Activated B cell treated with CpG ODN at 0.5 μM for 24 hours (primary cell): ENCODE results near the gene GORAB. TPM values are rescaled to one million over a fixed set of nuclear protein-coding genes. Genes with fewer than 3 reads are reported as not detected.

Experiments
- ATAC-seq: fragments of 200-7000 bp; cut with Tn5 transposase; one replicate; pipeline ENCODE4 v1.10.0; 2021; ENCODE audit warnings: low read depth, mild to moderate bottlenecking, moderate library complexity
- CTCF ChIA-PET: fragments of 350-600 bp; sonication (Branson Sonifier 250); formaldehyde crosslinking; loops from one replicate; lab custom pipeline; 2021; ENCODE audit warnings: antibody characterized with exemption; lab: Charles Lee
- POLR2A ChIA-PET: fragments of 350-600 bp; sonication (Branson Sonifier 250); formaldehyde crosslinking; loops from one replicate; lab custom pipeline; 2021; ENCODE audit warnings: antibody characterized with exemption; lab: Charles Lee
- DNase-seq: peaks from one replicate; pipeline ENCODE4 v3.0.0; 2022
- H3K27ac Mint-ChIP-seq: one replicate; pipeline ENCODE4 v1.8.0; 2020; ENCODE audit warnings: mixed read lengths
- H3K27me3 Mint-ChIP-seq: one replicate; pipeline ENCODE4 v1.8.0; 2021; ENCODE audit warnings: mixed read lengths
- H3K36me3 Mint-ChIP-seq: one replicate; pipeline ENCODE4 v1.8.0; 2021; ENCODE audit warnings: low read depth, mixed read lengths
- H3K4me1 Mint-ChIP-seq: one replicate; pipeline ENCODE4 v1.8.0; 2021; ENCODE audit warnings: mixed read lengths
- H3K4me3 Mint-ChIP-seq: one replicate; pipeline ENCODE4 v1.8.0; 2020; ENCODE audit warnings: mild to moderate bottlenecking, mixed read lengths
- H3K9me3 Mint-ChIP-seq: one replicate; pipeline ENCODE4 v1.8.0; 2020; ENCODE audit warnings: mixed read lengths
- CTCF ChIP-seq: fragments of 200-600 bp; IDR thresholded peaks from one replicate; pipeline ENCODE4 v1.8.0; 2022; ENCODE audit warnings: antibody characterized with exemption, mild to moderate bottlenecking
- intact Hi-C: fragments of 100-400 bp; cut with micrococcal nuclease; formaldehyde crosslinking; loops from one replicate; pipeline ENCODE4 v1.15.1; 2024
- total RNA-seq: library from RNA; stranded (reverse); gene quantifications from 2 replicates; pipeline ENCODE4 v1.2.3, GENCODE V29; 2022

GORAB gene
- total RNA-seq, 1 donor from 2014 or later = 20.0 TPM

- ChIA-PET CTCF (no interaction called here), POLR2A (no interaction called here)
- Mint-ChIP-seq H3K27me3 (no peaks in the 10 kb centered on the region), H3K4me3 (no peak overlapping the region), H3K27ac (no peak overlapping the region), H3K4me1 (no peaks in the 10 kb centered on the region), H3K9me3 (no peaks in the 10 kb centered on the region), H3K36me3 (peaks cover 85% of the 10 kb centered on the region)
- TF ChIP-seq CTCF = no peak
- ATAC-seq (no peak), DNase-seq (no peak)
- intact Hi-C loops = no loop called here
Measured at GRCh38 chr1:170545476-170545875, 13.5 kb downstream of the GORAB start.

- Mint-ChIP-seq H3K4me1 (no peaks in the 10 kb centered on the region), H3K27ac (no peak overlapping the region), H3K36me3 (peaks cover 87% of the 10 kb centered on the region), H3K27me3 (no peaks in the 10 kb centered on the region), H3K4me3 (no peak overlapping the region), H3K9me3 (no peaks in the 10 kb centered on the region)
- ChIA-PET CTCF (no interaction called here), POLR2A (no interaction called here)
- DNase-seq (no peak), ATAC-seq (no peak)
- no peak for TF ChIP-seq CTCF
- intact Hi-C loops = no loop called here
Measured at GRCh38 chr1:170547255-170547654, 15.3 kb downstream of the GORAB start.

GRCh38 chr1:170548497-170548896 lies 16.5 kb downstream of the GORAB start:
- Mint-ChIP-seq H3K4me1 (no peaks in the 10 kb centered on the region), H3K27me3 (no peaks in the 10 kb centered on the region), H3K36me3 (peaks cover 84% of the 10 kb centered on the region), H3K4me3 (no peak overlapping the region), H3K9me3 (no peaks in the 10 kb centered on the region), H3K27ac (no peak overlapping the region)
- TF ChIP-seq CTCF = no peak
- intact Hi-C loops = no loop called here
- DNase-seq (no peak), ATAC-seq (no peak)
- CTCF ChIA-PET = no interaction called here
- POLR2A ChIA-PET = no interaction called here

- no peak for TF ChIP-seq CTCF
- intact Hi-C loops = no loop called here
- H3K27me3 Mint-ChIP-seq = no peaks in the 10 kb centered on the region
- H3K9me3 Mint-ChIP-seq = peaks cover 11% of the 10 kb centered on the region
- H3K36me3 Mint-ChIP-seq = peaks cover 42% of the 10 kb centered on the region
- POLR2A ChIA-PET = no interaction called here
- ATAC-seq (no peak), DNase-seq (no peak)
- H3K4me1 Mint-ChIP-seq = no peaks in the 10 kb centered on the region
- no peak overlapping the region for H3K4me3 Mint-ChIP-seq
- no peak overlapping the region for H3K27ac Mint-ChIP-seq
- CTCF ChIA-PET = no interaction called here
Measured at GRCh38 chr1:170555370-170555769, 23.4 kb downstream of the GORAB start.

GRCh38 chr1:170556917-170557316 lies 25.0 kb downstream of the GORAB start:
- DNase-seq (no peak), ATAC-seq (no peak)
- ChIA-PET CTCF (no interaction called here), POLR2A (no interaction called here)
- Mint-ChIP-seq H3K27me3 (no peaks in the 10 kb centered on the region), H3K4me1 (no peaks in the 10 kb centered on the region), H3K36me3 (peaks cover 27% of the 10 kb centered on the region), H3K27ac (no peak overlapping the region), H3K4me3 (no peak overlapping the region), H3K9me3 (peaks cover 11% of the 10 kb centered on the region)
- intact Hi-C loops = no loop called here
- TF ChIP-seq CTCF = no peak
